ENCODE measurements around the gene UNC50.
"Not testable (repeated sequence)": the region's sequence is repeated elsewhere in the genome, so short reads cannot be mapped to it uniquely, and the experiment has no call there.

UNC50 gene

DNA sequence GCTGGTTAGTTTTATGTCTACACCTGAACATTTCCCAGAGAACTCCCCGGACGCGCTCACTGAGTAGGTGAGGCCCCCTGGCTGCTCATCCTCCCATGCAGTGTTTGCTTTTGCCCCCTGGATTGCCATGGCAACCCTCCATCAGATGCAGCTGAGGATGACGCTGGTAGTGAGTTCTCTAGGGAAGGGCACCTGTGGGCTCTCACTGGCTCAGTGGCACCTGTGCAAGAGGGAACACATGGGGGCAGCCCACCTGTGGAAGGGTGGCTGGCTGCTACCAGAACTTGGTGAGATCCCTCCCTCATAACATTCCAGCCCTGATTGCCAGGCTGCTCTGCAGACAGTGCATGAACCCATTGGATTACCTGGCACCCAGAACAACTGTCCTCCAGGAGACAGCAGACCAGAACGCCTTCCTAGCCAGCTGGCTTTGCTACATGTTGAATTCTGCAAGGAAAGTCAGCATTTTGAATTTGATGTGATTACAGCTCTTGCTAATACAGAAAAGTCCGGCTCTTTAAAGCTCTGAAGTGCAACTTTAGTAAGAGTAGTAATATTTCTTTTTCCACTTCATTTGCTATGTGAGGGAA is 21.7 kb upstream of the UNC50 start:
- TF ChIP-seq, protein P1, sequence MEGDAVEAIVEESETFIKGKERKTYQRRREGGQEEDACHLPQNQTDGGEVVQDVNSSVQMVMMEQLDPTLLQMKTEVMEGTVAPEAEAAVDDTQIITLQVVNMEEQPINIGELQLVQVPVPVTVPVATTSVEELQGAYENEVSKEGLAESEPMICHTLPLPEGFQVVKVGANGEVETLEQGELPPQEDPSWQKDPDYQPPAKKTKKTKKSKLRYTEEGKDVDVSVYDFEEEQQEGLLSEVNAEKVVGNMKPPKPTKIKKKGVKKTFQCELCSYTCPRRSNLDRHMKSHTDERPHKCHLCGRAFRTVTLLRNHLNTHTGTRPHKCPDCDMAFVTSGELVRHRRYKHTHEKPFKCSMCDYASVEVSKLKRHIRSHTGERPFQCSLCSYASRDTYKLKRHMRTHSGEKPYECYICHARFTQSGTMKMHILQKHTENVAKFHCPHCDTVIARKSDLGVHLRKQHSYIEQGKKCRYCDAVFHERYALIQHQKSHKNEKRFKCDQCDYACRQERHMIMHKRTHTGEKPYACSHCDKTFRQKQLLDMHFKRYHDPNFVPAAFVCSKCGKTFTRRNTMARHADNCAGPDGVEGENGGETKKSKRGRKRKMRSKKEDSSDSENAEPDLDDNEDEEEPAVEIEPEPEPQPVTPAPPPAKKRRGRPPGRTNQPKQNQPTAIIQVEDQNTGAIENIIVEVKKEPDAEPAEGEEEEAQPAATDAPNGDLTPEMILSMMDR (conservative IDR thresholded peaks at IDR 0.05; ENCODE audit: low read depth, low read length), result no peak
- Histone ChIP-seq H3K4me1 (ENCODE audit: low read depth, poor library complexity, severe bottlenecking) (no peaks in the 10 kb centered on the region), H3K9ac (no peak overlapping the region), H4K20me1 (ENCODE audit: insufficient read depth) (no peaks in the 10 kb centered on the region), H3K27me3 (ENCODE audit: insufficient read depth, low read depth) (no peaks in the 10 kb centered on the region), H3K4me3 (IDR thresholded peaks at IDR 0.05; ENCODE audit: insufficient read depth, low read depth, low read length) (no peak overlapping the region), H3K36me3 (ENCODE audit: insufficient read depth) (no peaks in the 10 kb centered on the region), H3K4me2 (no peak overlapping the region), H2AFZ (ENCODE audit: low read depth) (no peak overlapping the region), H3K79me2 (ENCODE audit: insufficient read depth, low read depth) (no peaks in the 10 kb centered on the region), H3K27ac (no peak overlapping the region)

DNA sequence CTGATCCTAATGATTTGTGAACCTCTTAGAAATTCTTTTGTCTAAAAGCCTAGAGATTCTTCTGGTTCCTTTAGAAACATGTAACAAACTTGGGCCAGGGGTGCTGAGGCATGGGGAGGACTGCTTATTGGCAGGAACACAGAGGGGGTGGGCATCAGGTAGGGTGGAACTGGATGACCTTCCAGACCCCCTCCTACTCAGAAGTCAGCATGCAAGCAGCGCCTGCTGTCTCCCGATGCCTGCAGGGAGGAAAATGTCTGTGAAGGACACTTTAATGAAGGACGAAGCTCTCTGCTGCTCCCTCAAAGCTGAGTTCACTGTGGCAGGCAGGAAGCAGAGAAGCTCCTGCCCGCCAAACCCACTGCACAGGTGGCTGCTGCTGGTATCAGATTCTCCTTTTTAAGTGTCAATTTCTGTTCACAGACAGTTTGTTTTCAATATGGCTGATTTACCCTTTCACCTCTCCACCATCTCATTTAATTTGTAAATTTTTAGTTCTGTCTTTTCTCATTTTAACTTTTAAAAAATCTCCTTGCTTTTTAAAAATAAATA is 19.4 kb upstream of the UNC50 start:
- Histone ChIP-seq H3K4me1 (ENCODE audit: low read depth, poor library complexity, severe bottlenecking) (no peaks in the 10 kb centered on the region), H3K9ac (no peak overlapping the region), H4K20me1 (ENCODE audit: insufficient read depth) (no peaks in the 10 kb centered on the region), H3K27me3 (ENCODE audit: insufficient read depth, low read depth) (no peaks in the 10 kb centered on the region), H3K4me3 (IDR thresholded peaks at IDR 0.05; ENCODE audit: insufficient read depth, low read depth, low read length) (no peak overlapping the region), H3K27ac (no peak overlapping the region), H3K79me2 (ENCODE audit: insufficient read depth, low read depth) (no peaks in the 10 kb centered on the region), H2AFZ (ENCODE audit: low read depth) (no peak overlapping the region), H3K4me2 (no peak overlapping the region), H3K36me3 (ENCODE audit: insufficient read depth) (no peaks in the 10 kb centered on the region)
- TF ChIP-seq, protein P1 (conservative IDR thresholded peaks at IDR 0.05; ENCODE audit: low read depth, low read length), result no peak

DNA sequence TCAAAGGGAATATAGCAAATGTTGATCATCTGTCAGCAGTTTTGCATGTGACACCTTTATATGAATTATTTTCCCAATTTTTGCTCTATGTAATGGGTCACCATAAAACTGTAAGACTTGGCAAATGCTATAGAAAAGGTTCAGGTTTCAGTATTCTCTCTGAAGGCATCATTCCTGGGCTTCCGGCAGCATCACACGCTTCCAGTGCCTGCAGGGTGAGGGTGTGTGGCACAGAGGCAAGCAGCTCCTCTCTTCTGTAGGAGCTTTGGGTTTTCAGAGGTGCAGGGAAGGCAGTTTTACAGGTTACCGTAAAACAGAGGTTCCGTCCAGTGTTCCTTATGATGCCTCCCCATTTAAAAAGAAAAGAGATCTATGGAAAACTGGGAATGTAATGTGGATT is 18.9 kb upstream of the UNC50 start:
- no peaks in the 10 kb centered on the region for H3K36me3 ChIP-seq (ENCODE audit: insufficient read depth)
- H4K20me1 ChIP-seq (ENCODE audit: insufficient read depth), result no peaks in the 10 kb centered on the region
- no peak overlapping the region for H3K4me3 ChIP-seq (IDR thresholded peaks at IDR 0.05; ENCODE audit: insufficient read depth, low read depth, low read length)
- H3K27ac ChIP-seq, result no peak overlapping the region
- H3K4me2 ChIP-seq, result no peak overlapping the region
- no peaks in the 10 kb centered on the region for H3K79me2 ChIP-seq (ENCODE audit: insufficient read depth, low read depth)
- H3K4me1 ChIP-seq (ENCODE audit: low read depth, poor library complexity, severe bottlenecking), result no peaks in the 10 kb centered on the region
- H3K9ac ChIP-seq, result no peak overlapping the region
- TF ChIP-seq, protein P1 (conservative IDR thresholded peaks at IDR 0.05; ENCODE audit: low read depth, low read length), result no peak
- no peaks in the 10 kb centered on the region for H3K27me3 ChIP-seq (ENCODE audit: insufficient read depth, low read depth)
- no peak overlapping the region for H2AFZ ChIP-seq (ENCODE audit: low read depth)

DNA sequence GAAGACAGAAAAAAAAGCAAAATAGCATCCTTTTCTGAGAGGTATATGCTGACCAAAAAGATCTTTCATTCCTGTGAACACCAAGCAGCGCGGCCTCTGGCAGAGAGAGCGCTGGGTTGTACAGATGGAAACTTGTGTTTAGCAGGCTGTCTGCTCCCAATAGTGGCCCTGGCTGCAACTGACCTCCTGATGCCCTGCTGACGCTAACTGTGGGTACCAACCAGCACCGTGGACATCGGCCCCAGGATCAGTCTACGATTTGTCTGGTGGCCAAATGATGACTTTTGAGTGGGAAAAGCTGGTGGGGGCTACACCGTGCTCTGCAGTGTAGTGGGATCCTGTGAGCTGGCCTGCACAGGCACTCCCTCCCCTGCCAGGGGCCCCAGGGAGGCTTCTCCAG is 15.8 kb upstream of the UNC50 start:
- Histone ChIP-seq H3K27me3 (ENCODE audit: insufficient read depth, low read depth) (no peaks in the 10 kb centered on the region), H2AFZ (ENCODE audit: low read depth) (no peak overlapping the region), H3K36me3 (ENCODE audit: insufficient read depth) (no peaks in the 10 kb centered on the region), H3K9ac (no peak overlapping the region), H3K79me2 (ENCODE audit: insufficient read depth, low read depth) (no peaks in the 10 kb centered on the region), H3K4me1 (ENCODE audit: low read depth, poor library complexity, severe bottlenecking) (no peaks in the 10 kb centered on the region), H3K4me2 (no peak overlapping the region), H3K4me3 (IDR thresholded peaks at IDR 0.05; ENCODE audit: insufficient read depth, low read depth, low read length) (no peak overlapping the region), H4K20me1 (ENCODE audit: insufficient read depth) (no peaks in the 10 kb centered on the region), H3K27ac (no peak overlapping the region)
- TF ChIP-seq, protein P1 (conservative IDR thresholded peaks at IDR 0.05; ENCODE audit: low read depth, low read length), result no peak

DNA sequence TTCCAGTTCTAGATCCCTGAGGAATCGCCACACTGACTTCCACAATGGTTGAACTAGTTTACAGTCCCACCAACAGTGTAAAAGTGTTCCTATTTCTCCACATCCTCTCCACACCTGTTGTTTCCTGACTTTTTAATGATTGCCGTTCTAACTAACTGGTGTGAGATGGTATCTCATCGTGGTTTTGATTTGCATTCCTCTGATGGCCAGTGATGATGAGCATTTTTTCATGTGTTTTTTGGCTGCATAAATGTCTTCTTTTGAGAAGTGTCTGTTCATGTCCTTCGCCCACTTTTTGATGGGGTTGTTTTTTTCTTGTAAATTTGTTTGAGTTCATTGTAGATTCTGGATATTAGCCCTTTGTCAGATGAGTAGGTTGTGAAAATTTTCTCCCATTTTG is 13.7 kb upstream of the UNC50 start:
- not testable (repeated sequence) for H3K79me2 ChIP-seq (ENCODE audit: insufficient read depth, low read depth); H3K4me3 ChIP-seq (IDR thresholded peaks at IDR 0.05; ENCODE audit: insufficient read depth, low read depth, low read length); H4K20me1 ChIP-seq (ENCODE audit: insufficient read depth); H2AFZ ChIP-seq (ENCODE audit: low read depth); H3K9ac ChIP-seq; H3K4me2 ChIP-seq; H3K27ac ChIP-seq; H3K36me3 ChIP-seq (ENCODE audit: insufficient read depth); H3K4me1 ChIP-seq (ENCODE audit: low read depth, poor library complexity, severe bottlenecking); H3K27me3 ChIP-seq (ENCODE audit: insufficient read depth, low read depth)

Measured in KMS-11 (cell line).